Caco-2 (cell line): Measurements from ENCODE around the gene MFSD6L. TPM values are rescaled to one million over a fixed set of nuclear protein-coding genes. Genes with fewer than 3 reads are reported as not detected.

Experiments used
- BruUV-seq: library from RNA; stranded (reverse); fragments of 400-500 nt; replicated peaks from 2 replicates; lab custom pipeline; 2021; lab: Mats Ljungman, UMichigan
- CTCF ChIA-PET: fragments of 300-600 bp; sonication (Branson Sonifier 250); formaldehyde crosslinking; loops from one replicate; lab custom pipeline; 2022; ENCODE audit warnings: antibody characterized with exemption; lab: Charles Lee
- POLR2A ChIA-PET: fragments of 300-600 bp; sonication (Branson Sonifier 250); formaldehyde crosslinking; loops from one replicate; lab custom pipeline; 2022; ENCODE audit warnings: antibody characterized with exemption; lab: Charles Lee
- DNase-seq, 2 experiments: peaks; one replicate each; pipeline versions ENCODE4 v3.0.0 to v3.0.0-alpha.2; 2020 to 2022
- H3K27me3 ChIP-seq: replicated peaks from 2 replicates; pipeline ENCODE4 v1.6.0; 2011; ENCODE audit warnings: low read length; ENCODE audit not compliant: control insufficient read depth, insufficient read depth
- H3K36me3 ChIP-seq: 2 replicates; pipeline ENCODE4 v1.5.1; 2011; ENCODE audit warnings: low read length; ENCODE audit not compliant: control insufficient read depth, insufficient read depth
- H3K4me1 ChIP-seq: fragments of 250-450 bp; sonication (Bioruptor Pico); 2 replicates; pipeline ENCODE4 v1.5.1; 2020; ENCODE audit warnings: mild to moderate bottlenecking
- H3K4me3 ChIP-seq: 2 replicates; pipeline ENCODE4 v1.5.1; 2011; ENCODE audit warnings: low read depth, mild to moderate bottlenecking, control low read depth, low read length
- H3K9me3 ChIP-seq: fragments of 250-450 bp; sonication (Bioruptor Pico); 2 replicates; pipeline ENCODE4 v1.5.1; 2020; ENCODE audit warnings: mild to moderate bottlenecking, moderate library complexity
- H3K27ac Mint-ChIP-seq: one replicate; pipeline ENCODE4 v1.8.0; 2022; ENCODE audit warnings: mixed read lengths; ENCODE audit not compliant: unreplicated experiment
- H3K27me3 Mint-ChIP-seq: one replicate; pipeline ENCODE4 v1.8.0; 2022; ENCODE audit warnings: mixed read lengths; ENCODE audit not compliant: insufficient read depth, unreplicated experiment
- H3K36me3 Mint-ChIP-seq: one replicate; pipeline ENCODE4 v1.8.0; 2022; ENCODE audit warnings: mild to moderate bottlenecking, mixed read lengths; ENCODE audit not compliant: insufficient read depth, unreplicated experiment
- H3K4me1 Mint-ChIP-seq: one replicate; pipeline ENCODE4 v1.8.0; 2022; ENCODE audit warnings: low read depth, mixed read lengths; ENCODE audit not compliant: unreplicated experiment
- H3K4me3 Mint-ChIP-seq: one replicate; pipeline ENCODE4 v1.8.0; 2022; ENCODE audit warnings: mild to moderate bottlenecking, moderate library complexity, mixed read lengths; ENCODE audit not compliant: unreplicated experiment
- H3K9me3 Mint-ChIP-seq: one replicate; pipeline ENCODE4 v1.8.0; 2022; ENCODE audit warnings: mixed read lengths; ENCODE audit not compliant: unreplicated experiment
- CTCF ChIP-seq, 2 experiments: fragments of 200-600 bp in 1 of 2; IDR thresholded peaks; 1 replicate in 1 of 2; 2 replicates in 1 of 2; pipeline versions ENCODE4 v1.5.1 to v1.8.0; 2011 to 2022; ENCODE audit warnings: antibody characterized with exemption in 1 of 2, control low read depth in 1 of 2, inconsistent platforms in 1 of 2, low read depth in 1 of 2, low read length in 1 of 2, mild to moderate bottlenecking in 1 of 2, moderate library complexity in 1 of 2; ENCODE audit not compliant: insufficient read depth in 1 of 2, severe bottlenecking in 1 of 2, unreplicated experiment in 1 of 2
- intact Hi-C: fragments of 100-400 bp; cut with micrococcal nuclease; formaldehyde crosslinking; loops from one replicate; pipeline ENCODE4 v1.10.0; 2022; ENCODE audit not compliant: unreplicated experiment
- total RNA-seq: library from RNA; stranded (reverse); gene quantifications from 2 replicates; pipeline ENCODE4 v1.2.3, GENCODE V29; 2022

Gene MFSD6L
- total RNA-seq, 1 experiment from 2014 or later: not detected

DNA sequence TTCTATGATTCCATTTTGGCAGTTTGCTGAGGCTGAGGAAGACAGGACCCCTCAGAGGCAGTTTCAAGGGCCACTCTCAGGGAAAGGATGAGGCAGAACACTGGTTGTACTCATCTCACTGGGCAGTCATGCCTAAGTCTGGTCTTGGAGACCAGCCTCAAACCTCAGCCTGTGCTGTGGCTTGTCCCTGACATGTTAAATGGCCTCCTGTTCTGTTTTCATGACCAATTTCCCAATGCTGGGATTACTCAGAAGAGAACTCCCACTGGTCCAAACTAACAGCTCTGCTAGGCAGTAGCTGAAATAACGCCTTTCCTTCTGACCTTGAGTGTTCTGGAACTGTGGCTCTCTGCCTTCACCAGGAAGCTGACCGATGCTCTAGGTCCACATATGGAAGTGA, 32.4 kb downstream of the MFSD6L start:
- Histone ChIP-seq H3K36me3 (no peaks in the 10 kb centered on the region), H3K4me1 (no peaks in the 10 kb centered on the region), H3K27me3 (no peaks in the 10 kb centered on the region), H3K4me3 (no peak overlapping the region), H3K9me3 (no peaks in the 10 kb centered on the region)
- no peak for DNase-seq
- BruUV-seq: no TSS peak
- POLR2A ChIA-PET: no interaction called here
- H3K4me1 Mint-ChIP-seq: no peaks in the 10 kb centered on the region
- no peak overlapping the region for H3K27ac Mint-ChIP-seq
- no peaks in the 10 kb centered on the region for H3K36me3 Mint-ChIP-seq
- intact Hi-C loops: no loop called here
- CTCF ChIA-PET: no interaction called here
- H3K4me3 Mint-ChIP-seq: no peak overlapping the region
- H3K9me3 Mint-ChIP-seq: no peaks in the 10 kb centered on the region
- no peak for TF ChIP-seq CTCF (IDR thresholded peaks at IDR 0.05; ENCODE audit: insufficient read depth in 1 of 2, low read depth in 1 of 2, low read length in 1 of 2, severe bottlenecking in 1 of 2, unreplicated experiment in 1 of 2)
- H3K27me3 Mint-ChIP-seq: peaks cover 10% of the 10 kb centered on the region

DNA sequence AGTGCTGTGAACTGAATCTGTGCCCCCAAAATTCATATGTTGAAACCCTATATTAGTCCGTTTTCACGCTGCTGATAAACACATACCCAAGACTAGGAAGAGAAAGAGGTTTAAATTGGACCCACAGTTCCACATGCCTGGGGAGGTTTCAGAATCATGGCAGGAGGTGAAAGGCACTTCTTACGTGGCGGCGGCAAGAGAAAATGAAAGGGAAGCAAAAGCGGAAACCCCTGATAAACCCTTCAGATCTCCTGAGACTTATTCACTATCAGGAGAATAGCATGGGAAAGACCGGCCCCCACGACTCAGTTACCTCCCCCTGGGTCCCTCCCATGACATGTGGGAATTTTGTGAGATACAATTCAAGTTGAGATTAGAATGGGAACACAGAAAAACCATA, 37.2 kb downstream of the MFSD6L start:
- POLR2A ChIA-PET: no interaction called here
- no TSS peak for BruUV-seq
- no peak for DNase-seq
- Histone ChIP-seq H3K36me3 (no peaks in the 10 kb centered on the region), H3K4me1 (no peaks in the 10 kb centered on the region), H3K27me3 (no peaks in the 10 kb centered on the region), H3K4me3 (no peak overlapping the region), H3K9me3 (no peaks in the 10 kb centered on the region)
- Mint-ChIP-seq H3K4me1 (no peaks in the 10 kb centered on the region), H3K27me3 (peaks cover 11% of the 10 kb centered on the region), H3K36me3 (no peaks in the 10 kb centered on the region), H3K4me3 (no peak overlapping the region), H3K27ac (no peak overlapping the region), H3K9me3 (no peaks in the 10 kb centered on the region)
- TF ChIP-seq CTCF (IDR thresholded peaks at IDR 0.05; ENCODE audit: insufficient read depth in 1 of 2, low read depth in 1 of 2, low read length in 1 of 2, severe bottlenecking in 1 of 2, unreplicated experiment in 1 of 2): no peak
- intact Hi-C loops: no loop called here
- CTCF ChIA-PET: no interaction called here

GRCh38 chr17:8758137-8758596, 41.0 kb downstream of the MFSD6L start, which contains the start of gene SPDYE4:
TSS of gene SPDYE4 (minus strand) at chr17:8758546. CDS start at chr17:8758382, 164 bp downstream.
- Mint-ChIP-seq H3K4me3 (no peak within 1 kb of the TSS), H3K27me3 (peaks cover 30% of the 10 kb centered on the region), H3K9me3 (no peaks in the 10 kb centered on the region), H3K27ac (peak within 1 kb of the TSS; percentile 37), H3K4me1 (no peaks in the 10 kb centered on the region), H3K36me3 (no peaks in the 10 kb centered on the region)
- no peaks in the 10 kb centered on the region for H3K9me3 ChIP-seq
- intact Hi-C loops: no loop called here
- H3K4me1 ChIP-seq: no peaks in the 10 kb centered on the region
- ChIA-PET POLR2A (no interaction called here), CTCF (no interaction called here)
- no peak for TF ChIP-seq CTCF (IDR thresholded peaks at IDR 0.05; ENCODE audit: insufficient read depth in 1 of 2, low read depth in 1 of 2, low read length in 1 of 2, severe bottlenecking in 1 of 2, unreplicated experiment in 1 of 2)
- no peaks in the 10 kb centered on the region for H3K27me3 ChIP-seq
- DNase-seq: no peak
- no peak within 1 kb of the TSS for H3K4me3 ChIP-seq
- H3K36me3 ChIP-seq: no peaks in the 10 kb centered on the region
- no TSS peak for BruUV-seq
